Heart right ventricle (tissue), 16 donors: ENCODE results near the gene TBX1. TPM values are rescaled to one million over a fixed set of nuclear protein-coding genes. Genes with fewer than 3 reads are reported as not detected.

Experiments used
- ATAC-seq, 8 donors: fragments of 200-7000 bp; cut with Tn5 transposase; one replicate each; pipeline ENCODE4 v1.9.1; 2020; ENCODE audit warnings: mild to moderate bottlenecking in 8 of 8, moderate library complexity in 8 of 8, moderate number of reproducible peaks in 1 of 8
- DNase-seq, 2 donors: peaks; one replicate each; pipeline ENCODE4 v3.0.0-alpha.2; 2020
- H3K27ac ChIP-seq, 10 donors: fragments of 200-600 bp; sonication (generic) in 2 of 10; one replicate each; pipeline versions ENCODE4 v1.5.0 to v1.8.0; 2020 to 2022; ENCODE audit warnings: mild to moderate bottlenecking in 3 of 10
- H3K27me3 ChIP-seq, 7 donors: fragments of 200-600 bp; one replicate each; pipeline ENCODE4 v1.8.0; 2021 to 2022; ENCODE audit warnings: mild to moderate bottlenecking in 2 of 7
- H3K36me3 ChIP-seq, 9 donors: fragments of 200-600 bp; sonication (generic) in 1 of 9; one replicate each; pipeline versions ENCODE4 v1.5.0 to v1.8.0; 2020 to 2022; ENCODE audit warnings: mild to moderate bottlenecking in 2 of 9
- H3K4me1 ChIP-seq, 9 donors: fragments of 200-600 bp; sonication (generic) in 1 of 9; one replicate each; pipeline versions ENCODE4 v1.5.0 to v1.8.0; 2020 to 2022; ENCODE audit warnings: mild to moderate bottlenecking in 4 of 9
- H3K4me3 ChIP-seq, 10 donors: fragments of 200-600 bp; sonication (generic) in 2 of 10; one replicate each; pipeline versions ENCODE4 v1.5.0 to v1.8.0; 2020 to 2022; ENCODE audit warnings: mild to moderate bottlenecking in 7 of 10, moderate library complexity in 2 of 10
- H3K9me3 ChIP-seq, 11 donors: fragments of 200-600 bp in 10 of 11; sonication (generic) in 2 of 11; one replicate each; pipeline versions ENCODE4 v1.5.0 to v1.8.0; 2013 to 2022; ENCODE audit warnings: mild to moderate bottlenecking in 2 of 11, control low read depth in 1 of 11, moderate library complexity in 1 of 11
- WGBS, 2 donors: extraction: QIAGEN DNeasy Blood & Tissue Kit; methylation state at CpG; one replicate each; pipeline ENCODE4 v1.1.7; 2013; ENCODE audit warnings: inconsistent platforms in 1 of 2; 5-methylcytosine and 5-hydroxymethylcytosine counted together
- intact Hi-C, 10 donors: fragments of 100-400 bp; cut with DNase I; formaldehyde crosslinking; loops; one replicate each; pipeline versions ENCODE4 v1.11.1 to v1.14.2; 2022
- polyA plus RNA-seq, 2 donors: library from polyadenylated mRNA; stranded (reverse); fragments of 200-250 nt; gene quantifications; one replicate each; pipeline ENCODE4 v1.2.3, GENCODE V29; 2013
- total RNA-seq, 10 donors: library from RNA; stranded (reverse); fragmentation: NEBNext Ultra II Directional in 3 of 10; extraction: Animal tissue kit (Norgen Biotek cat#: 25700) in 3 of 10; gene quantifications; one replicate each; pipeline versions ENCODE4 v1.2.1 to v1.2.4, GENCODE V29; 2021 to 2023
- TF ChIP-seq, protein P1 (sequence below), 9 donors: fragments of 200-600 bp; sonication (generic) in 2 of 9; IDR thresholded peaks; one replicate each; pipeline versions ENCODE4 v1.5.0 to v1.8.0; 2021 to 2022; ENCODE audit warnings: antibody characterized with exemption in 9 of 9, mild to moderate bottlenecking in 5 of 9, moderate library complexity in 1 of 9
- donor health status: Arrhythmogenic right ventricular cardiomyopathy.
- donor health status: ischemic (EF 13 %, LVEDD 7.1; RV severe dilation, severe dysfunction).
- donor health status: healthy with polysubstance abuse.
- donor health status: DM: no; HTN: yes; CAD: no.
- donor health status: DM: no; HTN: no; CAD: no.
- donor health status: ischemic (EF 25% LVEDD 6.9; RV normal size, moderate dysfunction).
- donor health status: ischemic (EF 25% LVEDD 5.7; RV mildly dilated, moderate dysfunction).
- donor health status: healthy.
- donor health status: DM: yes; HTN: yes; CAD: no.
- donor health status: Ischemic cardiomyopathy.
- donor health status: ischemic (EF 35%, LVEDD 5.7; RV mildly dilated, moderate dysfunction).
- donor health status: nonischemic (EF 11% LVEDD 7.7; RV severe dilation, severe dysfunction).
- donor health status: DM: yes; HTN: yes; CAD: no.
- donor health status: PGD.
- donor health status: ischemic (EF 29% LVEDD 5.4; RV normal size, mild dysfunction).
- donor health status: nonischemic (EF 23%, LVEDD 6.1; RV moderate dilation, normal function).

Gene TBX1
- total and polyA plus RNA-seq, 12 donors: 0.53 to 1.8 (median 0.98) TPM

DNA sequence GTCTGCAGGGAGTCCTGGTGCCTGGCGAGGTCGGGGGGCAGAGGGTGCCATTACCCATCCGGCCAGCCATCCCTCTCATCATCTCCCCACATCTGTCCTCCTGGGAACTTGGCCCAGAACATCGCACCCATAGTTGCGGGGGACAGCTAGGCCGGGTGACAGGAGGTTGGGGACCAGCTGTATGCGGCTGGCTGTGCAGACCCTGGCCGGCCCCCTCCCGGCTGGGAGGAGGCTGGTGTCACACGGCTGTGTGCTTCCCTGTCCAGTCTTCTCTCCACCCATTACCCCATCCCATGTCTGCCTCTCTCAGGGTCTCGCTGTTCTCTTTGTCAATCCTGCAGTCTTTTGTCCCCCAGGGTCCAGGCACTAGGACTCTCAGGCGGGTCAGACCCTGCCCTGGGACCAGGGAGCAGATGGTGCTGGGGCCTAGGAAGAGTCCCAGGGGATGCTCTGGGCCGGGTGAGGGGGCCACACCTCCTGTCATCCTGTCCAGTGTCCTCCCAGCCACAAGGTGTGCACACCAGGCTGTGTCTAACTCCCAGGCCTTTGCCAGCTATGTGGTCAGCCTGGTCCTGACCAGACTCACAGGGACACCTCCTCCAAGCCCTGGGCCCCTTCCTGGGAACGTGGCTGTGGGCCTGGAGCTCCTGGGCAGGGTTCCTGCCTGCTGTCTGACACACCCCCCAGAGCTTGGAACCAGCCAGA, 6.4 kb upstream of the TBX1 start:
- WGBS, 2 donors: 63 to 69% methylated on average over 14 of the region's 14 CpGs
- H3K9me3 ChIP-seq: no peaks in the 10 kb centered on the region
- ATAC-seq (no peak), DNase-seq (no peak)
- H3K4me3 ChIP-seq: no peak overlapping the region
- TF ChIP-seq, protein P1, sequence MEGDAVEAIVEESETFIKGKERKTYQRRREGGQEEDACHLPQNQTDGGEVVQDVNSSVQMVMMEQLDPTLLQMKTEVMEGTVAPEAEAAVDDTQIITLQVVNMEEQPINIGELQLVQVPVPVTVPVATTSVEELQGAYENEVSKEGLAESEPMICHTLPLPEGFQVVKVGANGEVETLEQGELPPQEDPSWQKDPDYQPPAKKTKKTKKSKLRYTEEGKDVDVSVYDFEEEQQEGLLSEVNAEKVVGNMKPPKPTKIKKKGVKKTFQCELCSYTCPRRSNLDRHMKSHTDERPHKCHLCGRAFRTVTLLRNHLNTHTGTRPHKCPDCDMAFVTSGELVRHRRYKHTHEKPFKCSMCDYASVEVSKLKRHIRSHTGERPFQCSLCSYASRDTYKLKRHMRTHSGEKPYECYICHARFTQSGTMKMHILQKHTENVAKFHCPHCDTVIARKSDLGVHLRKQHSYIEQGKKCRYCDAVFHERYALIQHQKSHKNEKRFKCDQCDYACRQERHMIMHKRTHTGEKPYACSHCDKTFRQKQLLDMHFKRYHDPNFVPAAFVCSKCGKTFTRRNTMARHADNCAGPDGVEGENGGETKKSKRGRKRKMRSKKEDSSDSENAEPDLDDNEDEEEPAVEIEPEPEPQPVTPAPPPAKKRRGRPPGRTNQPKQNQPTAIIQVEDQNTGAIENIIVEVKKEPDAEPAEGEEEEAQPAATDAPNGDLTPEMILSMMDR (IDR thresholded peaks at IDR 0.05): no peak
- no peaks in the 10 kb centered on the region for H3K36me3 ChIP-seq
- no peak overlapping the region for H3K27ac ChIP-seq
- H3K27me3 ChIP-seq: peaks cover 48 to 80% (median 67%) of the 10 kb centered on the region in 7 donors
- intact Hi-C loops: loop anchor here in 2 of 10 donors (10.0 kb wide), 2 partner anchors 51 to 91 kb away; no protein-coding TSS in a partner anchor
- H3K4me1 ChIP-seq: peaks cover 5 to 32% (median 26%) of the 10 kb centered on the region in 9 donors

GRCh38 chr22:19754701-19755144, 5.9 kb upstream of the TBX1 start:
- H3K36me3 ChIP-seq: no peaks in the 10 kb centered on the region
- H3K4me1 ChIP-seq: peaks cover 8 to 38% (median 29%) of the 10 kb centered on the region in 9 donors
- TF ChIP-seq, protein P1 (IDR thresholded peaks at IDR 0.05): no peak
- ATAC-seq: no peak
- WGBS, 2 donors: 31 to 34% methylated on average over 14 of the region's 14 CpGs
- peak overlapping the region in 1 of 10 donors; percentile 5 for H3K4me3 ChIP-seq
- H3K9me3 ChIP-seq: no peaks in the 10 kb centered on the region
- H3K27me3 ChIP-seq: peaks cover 54 to 86% (median 73%) of the 10 kb centered on the region in 7 donors
- intact Hi-C loops: loop anchor here in 2 of 10 donors (10.0 kb wide), 2 partner anchors 50 to 90 kb away; no protein-coding TSS in a partner anchor
- no peak overlapping the region for H3K27ac ChIP-seq
- no peak for DNase-seq

DNA sequence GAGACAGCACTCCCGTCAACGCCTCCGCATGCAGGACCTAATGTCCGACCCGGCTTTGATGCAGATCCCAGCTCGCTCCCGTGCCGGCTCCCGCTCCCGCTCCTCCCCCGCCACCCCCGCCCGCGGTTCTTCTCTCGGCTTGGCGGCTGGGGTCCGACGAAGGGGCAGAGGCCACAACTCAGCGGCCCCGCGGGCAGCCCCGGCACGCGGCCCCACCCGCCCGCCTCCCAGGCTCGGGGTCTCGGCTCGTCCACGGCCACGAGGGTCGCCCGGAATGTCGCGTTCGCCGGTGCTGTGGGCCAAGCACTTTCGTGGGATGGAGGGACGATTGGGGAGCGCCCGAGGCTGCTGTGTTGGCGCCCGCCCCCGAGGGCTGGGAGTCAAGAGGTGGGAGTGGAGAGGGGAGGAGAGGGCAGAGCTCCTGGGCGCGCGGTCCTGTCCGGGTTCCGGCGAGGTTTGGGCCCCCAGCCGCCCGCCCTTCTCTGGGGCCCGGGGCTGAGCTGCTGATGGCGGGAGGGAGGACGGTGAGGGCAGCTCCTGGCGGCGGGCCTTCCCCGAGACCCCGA, 5.3 kb upstream of the TBX1 start:
- ATAC-seq: no peak
- intact Hi-C loops: loop anchor here in 2 of 10 donors (10.0 kb wide), 2 partner anchors 50 to 90 kb away; no protein-coding TSS in a partner anchor
- TF ChIP-seq, protein P1 (IDR thresholded peaks at IDR 0.05): no peak
- Histone ChIP-seq H3K27me3 (peaks cover 52 to 91% (median 78%) of the 10 kb centered on the region in 7 donors), H3K4me1 (peaks cover 14 to 43% (median 34%) of the 10 kb centered on the region in 9 donors), H3K4me3 (peak overlapping the region in 1 of 10 donors; percentile 5), H3K9me3 (no peaks in the 10 kb centered on the region), H3K27ac (no peak overlapping the region), H3K36me3 (no peaks in the 10 kb centered on the region)
- no peak for DNase-seq
- 2 to 3% methylated on average over 59 of the region's 59 CpGs for WGBS, 2 donors

DNA sequence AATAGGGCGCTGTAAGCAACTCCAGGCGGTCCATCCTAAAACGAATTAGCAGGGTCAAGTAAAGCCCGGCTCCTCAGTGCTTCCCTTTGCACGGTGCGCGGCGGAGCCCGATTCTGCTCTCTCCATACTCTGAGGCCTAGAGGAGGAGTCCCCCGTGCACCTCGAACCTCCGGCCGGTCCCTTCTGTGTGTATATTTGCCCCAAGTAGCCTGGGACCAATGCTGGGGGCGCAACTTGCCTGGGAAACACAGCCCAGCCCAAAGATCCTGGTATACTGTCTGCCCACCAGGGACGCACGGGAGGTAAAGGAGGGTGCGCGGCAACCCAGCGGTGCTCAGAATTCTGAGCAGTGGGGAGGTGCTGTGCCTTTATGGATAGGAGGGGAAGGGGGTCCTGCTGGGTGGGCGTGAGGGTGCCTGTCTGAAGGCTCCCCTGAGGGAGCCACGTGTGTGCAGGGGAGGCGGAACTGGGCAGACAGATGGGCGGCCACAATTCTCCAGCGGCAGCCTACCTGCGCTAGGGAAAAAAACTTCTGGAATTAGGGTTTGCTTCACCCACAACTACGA, 4.8 kb upstream of the TBX1 start:
- peaks cover 52 to 92% (median 79%) of the 10 kb centered on the region in 7 donors for H3K27me3 ChIP-seq
- H3K4me1 ChIP-seq: peaks cover 14 to 43% (median 35%) of the 10 kb centered on the region in 9 donors
- DNase-seq: no peak
- no peak overlapping the region for H3K4me3 ChIP-seq
- intact Hi-C loops: loop anchor here in 2 of 10 donors (10.0 kb wide), 2 partner anchors 49 to 89 kb away; no protein-coding TSS in a partner anchor
- no peak for ATAC-seq
- no peaks in the 10 kb centered on the region for H3K36me3 ChIP-seq
- TF ChIP-seq, protein P1 (IDR thresholded peaks at IDR 0.05): no peak
- 3 to 4% methylated on average over 26 of the region's 26 CpGs for WGBS, 2 donors
- no peak overlapping the region for H3K27ac ChIP-seq
- H3K9me3 ChIP-seq: no peaks in the 10 kb centered on the region
